ENCODE measurements around the gene SPEG. TPM values are rescaled to one million over a fixed set of nuclear protein-coding genes. Genes with fewer than 3 reads are reported as not detected.

SPEG gene
- total and polyA plus RNA-seq, 4 donors, result 3.7 to 15.6 (median 9.6) TPM

DNA sequence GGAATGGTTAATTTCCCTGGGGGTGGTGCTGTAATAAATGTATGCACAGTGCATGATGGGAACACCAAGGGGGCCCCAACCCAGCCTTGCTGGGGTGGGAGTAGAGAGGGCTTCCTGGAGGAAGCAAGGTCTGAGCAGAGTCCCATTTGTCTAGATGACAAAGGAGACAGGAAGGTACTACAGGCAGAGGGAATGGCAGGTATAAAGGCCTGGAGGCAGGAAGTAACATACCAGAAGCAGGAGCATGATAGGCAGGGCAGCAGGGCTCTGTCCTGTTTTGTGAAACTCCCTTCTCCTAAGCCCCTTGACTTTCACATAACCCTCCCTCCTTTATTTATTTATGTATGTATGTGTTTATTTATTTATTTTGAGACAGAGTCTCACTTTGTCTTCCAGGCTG lies 68.0 kb downstream of the SPEG start:
- H3K4me3 ChIP-seq, result no peak overlapping the region

DNA sequence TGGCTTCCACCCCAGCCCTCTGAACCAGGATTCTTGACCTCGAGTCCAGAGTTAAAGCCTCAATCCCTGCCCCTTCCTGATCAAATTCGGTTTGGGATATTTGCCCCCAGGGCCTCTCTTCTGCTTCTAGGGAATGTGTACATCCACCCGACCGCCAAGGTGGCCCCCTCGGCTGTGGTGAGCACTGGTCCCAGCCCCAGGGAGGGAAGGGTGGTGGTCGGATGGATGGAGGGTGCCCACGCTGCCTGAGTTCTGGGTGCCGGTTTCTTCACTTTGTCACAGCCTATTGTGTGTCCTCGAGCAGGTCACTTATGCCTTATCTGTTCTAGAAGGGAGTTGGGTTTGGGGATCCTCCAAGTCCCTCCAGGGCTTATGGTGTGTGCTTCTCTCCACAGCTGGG lies 70.9 kb downstream of the SPEG start:
- Histone ChIP-seq H3K36me3 (ENCODE audit: control insufficient read depth in 4 of 4, insufficient read depth in 4 of 4, low read length in 4 of 4) (peaks cover 4 to 44% (median 12%) of the 10 kb centered on the region in 4 donors), H3K4me1 (ENCODE audit: control insufficient read depth in 5 of 5, insufficient read depth in 5 of 5, low read length in 5 of 5) (peaks cover 0 to 28% (median 0%) of the 10 kb centered on the region in 5 donors), H3K9ac (ENCODE audit: insufficient read depth in 1 of 2, low read length in 2 of 2) (no peak overlapping the region), H3K27ac (ENCODE audit: low read depth in 1 of 2, low read length in 1 of 2) (no peak overlapping the region), H3K9me3 (ENCODE audit: control insufficient read depth in 4 of 4, insufficient read depth in 3 of 4, low read length in 3 of 4) (peaks cover 0 to 11% (median 0%) of the 10 kb centered on the region in 4 donors), H3K27me3 (ENCODE audit: control insufficient read depth in 3 of 3, insufficient read depth in 3 of 3, low read length in 2 of 3) (peaks cover 0 to 3% (median 0%) of the 10 kb centered on the region in 3 donors), H3K4me3 (no peak overlapping the region)
- DNase-seq, result no peak
- TF ChIP-seq, protein P1, sequence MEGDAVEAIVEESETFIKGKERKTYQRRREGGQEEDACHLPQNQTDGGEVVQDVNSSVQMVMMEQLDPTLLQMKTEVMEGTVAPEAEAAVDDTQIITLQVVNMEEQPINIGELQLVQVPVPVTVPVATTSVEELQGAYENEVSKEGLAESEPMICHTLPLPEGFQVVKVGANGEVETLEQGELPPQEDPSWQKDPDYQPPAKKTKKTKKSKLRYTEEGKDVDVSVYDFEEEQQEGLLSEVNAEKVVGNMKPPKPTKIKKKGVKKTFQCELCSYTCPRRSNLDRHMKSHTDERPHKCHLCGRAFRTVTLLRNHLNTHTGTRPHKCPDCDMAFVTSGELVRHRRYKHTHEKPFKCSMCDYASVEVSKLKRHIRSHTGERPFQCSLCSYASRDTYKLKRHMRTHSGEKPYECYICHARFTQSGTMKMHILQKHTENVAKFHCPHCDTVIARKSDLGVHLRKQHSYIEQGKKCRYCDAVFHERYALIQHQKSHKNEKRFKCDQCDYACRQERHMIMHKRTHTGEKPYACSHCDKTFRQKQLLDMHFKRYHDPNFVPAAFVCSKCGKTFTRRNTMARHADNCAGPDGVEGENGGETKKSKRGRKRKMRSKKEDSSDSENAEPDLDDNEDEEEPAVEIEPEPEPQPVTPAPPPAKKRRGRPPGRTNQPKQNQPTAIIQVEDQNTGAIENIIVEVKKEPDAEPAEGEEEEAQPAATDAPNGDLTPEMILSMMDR (IDR thresholded peaks at IDR 0.05; ENCODE audit: control extremely low read depth, extremely low read depth), result no peak
- no peak for ATAC-seq (ENCODE audit: insufficient read depth, low FRiP score)
- 94% methylated on average over 9 of the region's 9 CpGs for WGBS, 2 donors

More for the DNA sequence above, 68.0 kb downstream of the SPEG start:
- Histone ChIP-seq H3K9ac (ENCODE audit: insufficient read depth in 1 of 2, low read length in 2 of 2) (no peak overlapping the region), H3K27me3 (ENCODE audit: control insufficient read depth in 3 of 3, insufficient read depth in 3 of 3, low read length in 2 of 3) (peaks cover 0 to 8% (median 1%) of the 10 kb centered on the region in 3 donors), H3K4me1 (ENCODE audit: control insufficient read depth in 5 of 5, insufficient read depth in 5 of 5, low read length in 5 of 5) (peaks cover 0 to 28% (median 4%) of the 10 kb centered on the region in 5 donors), H3K9me3 (ENCODE audit: control insufficient read depth in 4 of 4, insufficient read depth in 3 of 4, low read length in 3 of 4) (peaks cover 0 to 11% (median 0%) of the 10 kb centered on the region in 4 donors), H3K27ac (ENCODE audit: low read depth in 1 of 2, low read length in 1 of 2) (no peak overlapping the region), H3K36me3 (ENCODE audit: control insufficient read depth in 4 of 4, insufficient read depth in 4 of 4, low read length in 4 of 4) (peaks cover 4 to 44% (median 12%) of the 10 kb centered on the region in 4 donors)
- no peak for DNase-seq
- TF ChIP-seq, protein P1 (IDR thresholded peaks at IDR 0.05; ENCODE audit: control extremely low read depth, extremely low read depth), result no peak
- ATAC-seq (ENCODE audit: insufficient read depth, low FRiP score), result no peak

DNA sequence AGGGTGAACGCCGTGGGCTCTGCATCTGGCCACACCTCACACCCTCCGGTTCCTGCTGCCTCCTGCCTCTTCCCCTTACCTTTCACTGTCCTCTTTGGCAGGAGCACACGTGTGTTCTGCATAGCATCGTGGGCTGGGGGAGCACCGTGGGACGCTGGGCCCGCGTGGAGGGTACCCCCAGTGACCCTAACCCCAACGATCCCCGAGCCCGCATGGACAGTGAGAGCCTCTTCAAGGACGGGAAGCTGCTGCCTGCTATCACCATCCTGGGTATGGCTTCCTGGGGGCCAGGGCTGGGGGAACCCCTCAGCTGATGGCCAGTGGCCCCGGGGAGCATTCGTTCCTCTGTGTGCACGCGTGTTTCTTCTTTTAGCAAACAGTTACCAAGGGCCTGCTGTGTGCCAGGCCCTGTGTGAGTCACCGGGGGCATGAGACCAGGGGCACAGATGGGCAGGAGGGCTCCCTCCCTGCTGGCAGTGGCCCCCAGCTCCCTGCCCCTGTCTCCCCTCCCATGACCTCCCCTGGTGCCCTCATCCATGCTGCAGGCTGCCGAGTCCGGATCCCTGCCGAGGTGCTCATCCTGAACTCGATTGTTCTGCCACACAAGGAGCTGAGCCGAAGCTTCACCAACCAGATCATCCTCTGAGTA lies 71.6 kb downstream of the SPEG start:
- no peak for DNase-seq
- no peak overlapping the region for H3K4me3 ChIP-seq
- ATAC-seq (ENCODE audit: insufficient read depth, low FRiP score), result no peak
- H3K36me3 ChIP-seq (ENCODE audit: control insufficient read depth in 4 of 4, insufficient read depth in 4 of 4, low read length in 4 of 4), result peaks cover 4 to 42% (median 12%) of the 10 kb centered on the region in 4 donors
- H3K27ac ChIP-seq (ENCODE audit: low read depth in 1 of 2, low read length in 1 of 2), result no peak overlapping the region
- 89% methylated on average over 23 of the region's 23 CpGs for WGBS, 2 donors
- TF ChIP-seq, protein P1 (IDR thresholded peaks at IDR 0.05; ENCODE audit: control extremely low read depth, extremely low read depth), result no peak
- H3K27me3 ChIP-seq (ENCODE audit: control insufficient read depth in 3 of 3, insufficient read depth in 3 of 3, low read length in 2 of 3), result peaks cover 0 to 4% (median 0%) of the 10 kb centered on the region in 3 donors
- H3K9ac ChIP-seq (ENCODE audit: insufficient read depth in 1 of 2, low read length in 2 of 2), result no peak overlapping the region
- peaks cover 0 to 30% (median 0%) of the 10 kb centered on the region in 5 donors for H3K4me1 ChIP-seq (ENCODE audit: control insufficient read depth in 5 of 5, insufficient read depth in 5 of 5, low read length in 5 of 5)
- peaks cover 0 to 11% (median 0%) of the 10 kb centered on the region in 4 donors for H3K9me3 ChIP-seq (ENCODE audit: control insufficient read depth in 4 of 4, insufficient read depth in 3 of 4, low read length in 3 of 4)
